GM18498 (cell line): ENCODE data around the gene PDCD1.

Experiments
- ATAC-seq: cut with Tn5 transposase; IDR thresholded peaks from one replicate; pipeline ENCODE4 v1.9.1; 2021; ENCODE audit warnings: mild to moderate bottlenecking, moderate library complexity; ENCODE audit not compliant: unreplicated experiment

The PDCD1 gene

DNA sequence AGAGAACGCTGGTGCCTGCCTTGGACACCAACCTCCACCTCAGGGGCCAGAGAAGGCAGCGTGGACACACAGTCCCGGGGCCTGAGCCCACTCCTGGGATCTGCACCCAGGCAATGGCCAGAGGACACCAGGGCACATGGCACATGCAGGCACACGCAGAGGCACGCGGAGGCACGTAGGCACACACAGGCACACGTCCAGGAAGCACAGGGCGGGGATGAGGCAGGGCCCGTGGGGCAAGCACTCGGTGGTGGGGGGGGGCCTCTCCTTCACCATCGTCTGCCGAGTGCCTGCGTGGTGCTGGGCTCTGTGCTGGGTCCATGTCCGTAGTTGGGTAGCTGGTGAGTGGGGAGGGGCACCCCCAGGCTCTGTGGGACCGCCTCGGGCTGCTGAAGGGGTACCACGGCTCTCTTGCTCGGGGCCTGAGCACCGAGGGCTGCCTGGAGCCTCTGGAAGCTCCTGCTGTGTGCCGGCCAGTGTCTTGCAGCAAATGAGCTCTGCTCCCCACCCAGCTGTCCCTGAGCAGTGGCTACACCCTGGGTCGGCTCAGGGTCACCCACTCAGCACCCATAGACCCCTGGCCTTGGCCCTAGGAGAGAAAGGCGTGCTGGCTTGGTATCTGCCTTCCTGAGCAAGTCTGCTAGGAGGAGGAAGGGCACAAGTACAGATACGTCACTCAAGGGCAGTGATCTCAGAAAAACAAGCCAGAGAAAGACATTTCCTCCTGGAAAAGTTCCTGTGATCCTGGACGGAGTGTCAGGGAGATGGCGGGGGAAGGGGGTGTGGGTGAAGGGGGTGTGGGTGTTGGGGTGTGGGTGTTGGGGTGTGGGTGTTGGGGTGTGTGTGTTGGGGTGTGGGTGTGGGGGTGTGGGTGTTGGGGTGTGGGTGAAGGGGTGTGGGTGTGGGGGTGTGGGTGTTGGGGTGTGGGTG, 37.3 kb upstream of the PDCD1 start:
- ATAC-seq, result no peak

DNA sequence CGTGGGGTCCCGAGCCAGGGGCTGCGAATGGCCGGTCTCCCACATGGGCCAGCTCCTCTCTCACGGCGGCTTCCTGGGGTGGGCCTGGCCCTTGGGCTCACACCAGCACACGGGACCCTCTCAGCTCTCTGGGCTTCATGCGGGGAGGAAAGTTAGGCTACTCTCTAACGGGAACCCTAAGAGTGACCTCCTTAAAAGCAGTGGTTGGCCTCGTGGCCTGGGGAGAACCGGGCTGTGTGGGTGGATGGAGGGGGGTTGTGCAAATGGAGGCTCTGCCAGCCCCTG, 36.7 kb upstream of the PDCD1 start:
- no peak for ATAC-seq

DNA sequence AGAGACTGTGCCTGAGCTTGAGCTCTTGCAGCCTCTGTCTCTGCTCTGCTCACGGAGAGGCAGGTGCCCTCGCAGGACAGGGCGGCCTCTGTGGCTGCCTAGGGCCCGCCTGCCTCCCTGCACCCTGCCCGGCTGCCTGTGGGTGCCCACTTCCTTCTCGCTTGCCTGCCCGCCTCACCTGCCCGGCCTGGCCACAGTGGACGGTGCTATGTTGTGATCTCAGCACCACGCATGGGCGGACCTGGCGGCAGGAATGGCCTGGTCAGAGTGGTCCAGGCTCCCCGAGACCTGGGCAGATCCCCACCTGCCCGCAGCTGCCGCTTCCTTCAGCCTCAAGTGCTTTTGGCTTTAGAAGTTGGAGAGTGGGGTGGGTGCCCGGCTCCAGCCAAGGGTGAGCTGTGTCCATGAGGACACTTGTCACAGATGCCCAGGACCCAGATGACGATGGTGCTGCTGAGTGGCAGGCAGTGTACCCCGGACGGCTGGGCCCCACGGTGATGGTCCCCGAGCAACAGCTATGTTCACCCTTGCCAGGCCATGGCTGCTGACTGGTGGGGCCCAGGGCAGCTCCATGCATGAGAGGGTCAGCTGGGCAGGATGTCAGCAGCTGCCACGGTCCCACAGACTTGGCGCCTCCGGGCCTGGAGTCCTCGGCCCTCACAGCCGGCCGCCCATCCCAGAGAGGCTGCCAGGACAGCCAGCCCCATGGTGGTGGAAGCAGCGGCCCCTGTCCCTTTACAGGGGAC, 36.2 kb upstream of the PDCD1 start:
- ATAC-seq, result no peak

- ATAC-seq, result no peak
These were observed 35.5 kb upstream of the PDCD1 start for GRCh38 chr2:241894056-241894641.

DNA sequence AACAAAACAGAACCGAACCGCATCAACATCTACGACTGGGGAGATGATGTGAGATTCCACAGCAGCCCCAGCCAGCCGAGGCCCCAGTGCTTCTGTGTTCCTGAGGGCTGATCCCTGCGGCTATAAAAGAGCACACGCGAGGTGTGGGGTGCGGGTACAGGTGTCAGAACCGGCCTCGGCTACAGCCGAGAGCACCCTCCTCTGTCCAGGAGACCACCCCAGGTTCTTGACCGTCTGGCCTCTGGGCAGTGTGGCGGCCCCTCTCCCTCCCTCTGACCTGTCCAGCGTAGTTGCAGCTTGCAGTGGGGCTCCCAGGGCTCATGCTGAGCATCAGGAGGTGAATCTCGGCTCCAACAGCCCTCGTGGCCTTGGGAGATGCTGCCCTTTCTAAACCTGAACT, 34.6 kb upstream of the PDCD1 start:
- ATAC-seq, result no peak

GRCh38 chr2:241892299-241893137, 33.8 kb upstream of the PDCD1 start:
- no peak for ATAC-seq

DNA sequence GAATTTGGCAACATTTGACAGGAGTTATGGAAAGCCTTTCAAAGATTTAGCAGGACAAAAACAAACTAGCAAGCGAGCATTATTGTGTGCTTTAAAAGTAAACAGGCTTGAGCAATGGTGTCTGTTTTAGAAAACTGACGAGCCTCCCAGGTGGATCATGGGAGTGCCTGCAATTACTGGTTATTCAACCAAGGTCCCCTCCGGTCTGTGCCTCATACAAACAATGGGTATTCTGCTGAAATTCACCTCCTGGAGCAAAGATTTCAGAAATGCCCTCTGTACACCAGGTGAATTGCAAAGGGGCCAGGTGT, 33.2 kb upstream of the PDCD1 start:
- no peak for ATAC-seq

- no peak for ATAC-seq
These were observed 32.8 kb upstream of the PDCD1 start for GRCh38 chr2:241891315-241891987.

GRCh38 chr2:241890524-241891235, 32.0 kb upstream of the PDCD1 start:
- ATAC-seq, result no peak

DNA sequence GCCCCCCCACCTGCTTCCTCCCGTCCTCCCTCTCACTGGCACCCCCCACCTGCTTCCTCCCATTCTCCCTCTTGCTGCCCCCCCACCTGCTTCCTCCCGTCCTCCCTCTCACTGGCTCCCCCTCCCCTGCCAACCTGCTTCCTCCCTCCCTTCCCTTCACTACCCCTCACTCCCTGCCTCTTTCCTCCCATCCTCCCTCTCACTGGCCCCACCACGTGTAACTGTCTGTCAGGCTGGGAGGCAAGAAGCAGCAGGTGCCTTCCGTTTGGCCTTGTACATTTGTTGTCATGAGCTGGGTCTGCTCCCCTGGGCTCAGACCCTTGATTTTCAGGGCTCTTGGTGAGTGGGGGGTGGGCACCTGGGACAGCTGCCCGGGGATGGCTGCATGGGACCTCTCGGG, 29.9 kb upstream of the PDCD1 start:
- ATAC-seq, result no peak

GRCh38 chr2:241887806-241888522, 29.3 kb upstream of the PDCD1 start:
- ATAC-seq, result no peak

DNA sequence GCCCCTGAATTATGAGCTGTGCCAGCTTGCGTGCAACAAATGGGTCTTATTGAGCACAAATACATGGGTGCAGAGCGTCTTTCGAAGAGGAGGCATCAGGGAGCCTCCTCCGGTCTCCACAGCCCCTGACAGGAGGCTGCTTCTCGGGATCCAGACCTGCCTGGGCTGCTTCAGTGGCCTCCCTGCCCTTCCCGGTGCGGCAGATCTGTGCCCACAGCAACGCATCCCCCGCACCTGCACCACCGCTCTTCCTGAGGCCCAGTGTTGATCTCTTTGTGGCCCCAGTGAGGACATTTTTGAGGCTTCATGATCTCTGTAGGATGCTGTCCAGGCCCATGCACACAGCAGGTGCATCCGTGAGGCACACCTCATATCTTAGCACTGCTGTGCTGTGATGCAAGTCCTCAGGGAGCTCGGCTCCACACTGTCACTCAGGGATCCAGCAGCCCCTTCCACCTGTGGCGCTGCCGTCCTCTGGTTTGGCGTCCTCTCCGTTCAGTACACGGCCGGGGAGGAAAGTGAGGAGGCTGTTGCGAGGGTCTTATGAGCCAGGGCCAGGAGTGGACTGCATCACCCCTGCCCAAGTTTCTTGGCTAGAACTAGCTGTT, 28.2 kb upstream of the PDCD1 start:
- ATAC-seq, result no peak

DNA sequence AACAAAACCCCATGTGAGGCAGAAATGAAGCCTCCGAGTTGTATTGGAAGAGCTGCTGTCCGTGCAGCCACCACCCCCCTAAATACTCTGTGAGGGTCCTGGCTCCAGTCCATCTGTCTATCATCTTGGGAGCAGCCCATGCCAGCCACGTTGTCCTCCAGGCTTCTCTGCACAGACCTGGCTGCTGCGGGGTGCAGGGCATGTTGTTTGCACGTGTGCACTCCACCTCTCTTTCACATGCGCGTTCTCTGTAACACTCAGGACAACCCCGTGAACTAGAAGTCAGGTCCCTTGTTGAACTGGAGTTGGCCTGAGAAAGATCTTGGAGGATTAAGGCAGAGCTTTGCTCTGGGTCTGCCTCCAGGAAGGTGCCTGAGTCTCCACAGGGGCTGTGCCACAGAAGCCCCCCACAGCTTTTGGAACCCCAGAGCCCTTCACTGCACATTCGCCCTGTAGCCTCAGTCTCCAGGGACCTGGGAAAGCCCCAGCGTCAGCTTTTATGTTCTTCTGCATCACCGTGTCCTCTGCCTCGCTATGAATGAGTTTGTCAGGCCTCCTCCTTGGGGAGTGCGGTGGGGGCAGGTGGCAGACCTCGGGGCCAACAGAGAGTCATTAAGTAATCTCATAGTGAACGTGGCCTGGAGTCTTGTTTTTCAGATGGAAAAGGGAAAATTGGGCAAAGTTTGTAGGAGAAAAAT, 27.4 kb upstream of the PDCD1 start:
- no peak for ATAC-seq

DNA sequence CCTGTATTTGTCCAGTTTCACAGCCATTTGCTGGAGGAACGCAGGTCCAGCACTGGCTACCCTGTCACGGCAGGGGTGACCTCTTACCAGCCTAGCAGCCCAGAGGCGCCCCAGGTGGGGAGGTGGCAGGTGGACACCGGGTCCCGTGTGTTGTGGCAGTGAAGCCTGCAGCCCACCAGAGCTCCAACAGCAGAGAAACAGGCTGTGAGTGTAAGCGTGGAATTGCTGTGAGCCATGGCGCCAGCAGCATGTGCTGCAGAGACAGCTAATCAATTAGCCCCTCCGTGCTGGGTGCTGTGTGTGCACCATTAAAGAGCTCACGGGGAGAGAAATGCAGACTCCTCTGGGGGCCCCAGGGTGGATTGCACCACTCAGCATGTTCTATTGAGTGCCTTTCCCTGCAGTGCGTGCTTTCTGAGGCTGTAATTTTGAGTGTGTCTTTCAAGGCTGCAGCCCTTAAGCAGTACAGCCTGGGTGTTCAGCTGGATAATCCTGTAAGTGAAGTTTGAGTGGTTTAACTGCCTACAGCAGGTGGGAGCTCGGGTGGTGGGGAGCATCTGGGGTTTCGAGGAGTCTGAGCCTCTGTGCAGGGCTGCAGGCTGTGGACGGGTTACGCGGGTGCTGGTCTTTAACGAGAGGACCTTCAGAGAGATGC, 26.7 kb upstream of the PDCD1 start:
- no peak for ATAC-seq

DNA sequence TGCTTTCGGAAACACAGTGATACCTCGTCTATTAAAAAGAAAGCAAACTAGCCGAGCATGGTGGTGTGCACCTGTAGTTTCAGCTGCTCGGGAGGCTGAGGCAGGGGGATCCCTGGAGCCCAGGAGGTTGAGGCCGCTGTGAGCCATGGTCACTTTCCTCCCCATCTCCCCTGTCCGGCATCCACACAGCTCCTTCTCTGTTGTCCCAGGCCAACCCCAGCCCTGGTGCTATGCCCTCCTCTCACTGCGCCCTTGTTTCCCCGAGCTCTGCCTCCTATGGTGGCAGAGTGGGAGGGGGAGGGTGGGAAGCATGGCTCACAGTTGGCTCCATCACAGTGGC, 26.2 kb upstream of the PDCD1 start:
- ATAC-seq, result no peak

DNA sequence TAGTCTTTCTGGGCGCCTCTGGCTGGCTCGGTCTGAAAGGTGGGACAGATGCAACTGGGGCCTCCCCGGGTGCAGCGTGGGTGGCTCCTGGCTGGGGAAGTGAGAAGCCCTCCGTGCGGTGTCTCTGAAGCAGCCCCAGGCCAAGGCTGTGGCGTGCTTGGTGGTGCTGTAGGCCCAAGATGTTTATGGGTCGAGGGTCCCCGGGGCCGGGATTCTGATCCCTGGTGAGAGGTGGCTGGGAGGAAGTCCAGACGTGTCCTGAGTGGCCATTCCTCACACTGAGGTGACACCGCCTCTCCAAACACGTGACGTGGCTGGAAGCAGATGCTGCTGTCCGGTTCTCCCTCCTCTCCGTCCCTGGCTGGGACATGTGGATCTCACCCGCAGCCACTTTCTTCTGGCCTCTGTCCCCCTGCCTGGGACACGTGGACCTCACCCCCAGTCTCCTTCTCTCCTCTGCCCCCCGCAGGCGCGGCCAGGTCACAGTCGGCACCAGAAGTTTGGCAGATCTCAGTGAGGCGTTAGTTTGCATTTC, 23.5 kb upstream of the PDCD1 start:
- ATAC-seq, result peak; percentile 71

- ATAC-seq, result no peak
These were observed 21.8 kb upstream of the PDCD1 start for GRCh38 chr2:241880311-241881073.
